HG02852 (cell line): Measurements from ENCODE around the gene MTHFS.
A peak's percentile ranks its signal among the peaks of the same experiment; 100 is the strongest.

ENCODE experiments used
- ATAC-seq: cut with Tn5 transposase; IDR thresholded peaks from one replicate; pipeline ENCODE4 v1.9.1; 2021; ENCODE audit warnings: mild to moderate bottlenecking, moderate library complexity; ENCODE audit not compliant: unreplicated experiment

The MTHFS gene

DNA sequence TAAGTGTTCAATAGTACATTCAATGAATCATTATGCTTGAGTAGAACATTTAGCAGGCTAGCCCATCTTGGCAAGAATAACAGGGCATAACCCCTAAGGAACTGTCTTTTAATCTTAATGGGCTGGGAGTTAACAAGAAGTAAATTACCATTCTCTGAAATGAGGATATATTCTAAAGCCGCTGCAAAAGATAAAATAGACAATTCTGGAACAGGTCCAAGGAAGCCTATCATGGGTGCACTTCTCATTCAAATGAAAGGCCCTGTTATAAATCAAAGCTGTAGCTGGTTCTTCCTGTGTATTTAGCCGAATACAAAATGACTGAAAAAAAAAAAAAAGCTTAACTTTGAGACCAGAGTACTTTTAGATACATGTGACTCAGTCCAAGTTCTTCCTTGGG lies 15.6 kb downstream of the MTHFS start:
- no peak for ATAC-seq

DNA sequence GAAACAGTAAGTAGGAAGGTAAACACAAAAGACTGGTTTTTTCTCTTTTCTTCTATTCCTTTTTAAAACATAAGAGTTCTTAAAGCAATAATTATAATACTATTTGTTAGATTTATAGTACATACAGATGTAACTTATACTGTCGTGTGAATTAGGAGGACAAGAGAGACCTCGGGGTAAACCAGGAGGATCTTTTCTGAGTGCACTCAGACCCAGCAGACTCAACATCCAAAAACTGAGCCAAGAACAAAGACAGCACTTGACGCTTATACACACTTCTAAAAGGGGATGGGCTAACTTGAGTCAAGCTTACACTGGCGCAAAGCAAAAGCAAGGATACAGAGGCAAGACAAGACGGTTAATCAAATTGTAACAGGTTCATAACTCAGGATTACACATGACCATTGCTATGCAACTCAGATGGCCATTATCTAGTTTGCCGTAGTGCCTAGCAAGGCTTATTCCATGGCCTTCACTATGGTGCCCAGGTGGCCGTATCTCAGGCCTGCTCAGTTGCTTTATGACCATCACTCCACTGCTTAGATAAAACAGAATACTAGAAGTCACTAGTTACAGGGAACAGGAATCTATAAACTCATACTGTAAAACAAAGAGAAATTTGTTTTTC lies 18.6 kb downstream of the MTHFS start:
- ATAC-seq: no peak

DNA sequence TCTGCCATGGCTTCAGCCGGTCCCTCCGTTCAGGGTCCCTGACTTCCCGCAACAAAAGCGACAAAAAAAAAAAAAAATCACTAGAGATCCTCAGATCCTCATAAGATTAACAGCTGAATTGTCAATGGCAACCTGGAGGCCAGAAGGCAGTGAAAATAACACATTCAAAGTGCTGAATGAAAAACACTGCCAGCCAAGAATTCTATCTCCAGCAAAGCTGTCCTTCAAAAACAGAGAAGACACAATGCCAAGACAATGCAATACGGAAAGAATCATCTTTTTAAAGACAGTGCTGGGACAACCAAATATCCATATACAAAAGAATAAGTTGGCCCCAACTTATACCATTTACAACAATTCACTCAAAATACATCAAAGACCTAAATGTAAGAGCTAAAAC lies 21.6 kb downstream of the MTHFS start:
- no peak for ATAC-seq

DNA sequence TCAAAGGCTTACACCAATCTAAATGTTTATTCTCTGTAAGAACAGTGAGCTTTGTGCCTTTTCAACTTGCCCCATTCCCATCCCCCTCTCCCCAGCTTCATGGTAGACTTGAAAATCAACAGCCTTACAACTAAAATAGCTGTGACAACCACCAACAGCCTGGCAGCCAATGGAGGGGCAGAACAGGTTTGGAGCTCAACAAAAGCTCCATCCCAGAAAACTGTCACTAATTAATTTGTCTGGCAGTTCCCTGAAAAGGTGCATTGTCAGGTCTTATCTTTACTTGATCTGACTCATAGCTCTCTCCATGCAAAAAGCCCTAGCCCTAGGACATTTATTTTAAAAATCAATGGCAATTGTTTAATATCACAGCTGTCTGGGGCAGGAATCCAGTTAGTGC lies 22.6 kb downstream of the MTHFS start:
- ATAC-seq: no peak

DNA sequence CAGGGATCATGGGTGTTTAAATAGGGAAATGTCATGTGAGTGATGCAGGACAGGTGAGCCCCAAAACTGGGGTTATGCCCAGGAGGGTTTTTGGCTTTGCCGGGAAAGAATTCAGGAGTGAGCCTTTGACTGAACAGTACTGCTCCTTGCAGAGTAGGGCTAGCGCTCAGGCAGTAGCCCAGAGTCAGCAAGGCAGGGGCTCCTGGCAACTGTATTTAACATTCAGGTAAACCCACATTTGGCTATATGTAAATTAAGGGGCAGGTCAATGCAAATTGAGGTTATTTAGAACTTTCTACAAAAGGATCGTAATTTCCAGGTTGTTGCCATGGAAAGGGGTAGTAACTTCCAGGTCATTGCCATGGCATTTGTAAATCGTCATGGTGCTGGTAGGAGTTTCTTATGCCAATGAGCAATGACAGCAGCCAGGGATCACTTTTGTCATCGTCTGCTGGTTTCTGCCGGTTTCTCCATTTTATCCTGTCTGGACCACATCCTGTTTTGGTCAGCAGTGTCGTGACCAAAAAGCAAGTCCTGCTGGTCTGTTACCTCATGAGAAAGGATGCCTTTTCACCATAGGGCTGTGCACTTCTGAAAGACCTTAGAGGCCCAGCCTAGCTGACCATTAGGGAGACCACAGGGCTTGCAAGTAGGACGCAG lies 24.3 kb downstream of the MTHFS start:
- ATAC-seq: no peak

DNA sequence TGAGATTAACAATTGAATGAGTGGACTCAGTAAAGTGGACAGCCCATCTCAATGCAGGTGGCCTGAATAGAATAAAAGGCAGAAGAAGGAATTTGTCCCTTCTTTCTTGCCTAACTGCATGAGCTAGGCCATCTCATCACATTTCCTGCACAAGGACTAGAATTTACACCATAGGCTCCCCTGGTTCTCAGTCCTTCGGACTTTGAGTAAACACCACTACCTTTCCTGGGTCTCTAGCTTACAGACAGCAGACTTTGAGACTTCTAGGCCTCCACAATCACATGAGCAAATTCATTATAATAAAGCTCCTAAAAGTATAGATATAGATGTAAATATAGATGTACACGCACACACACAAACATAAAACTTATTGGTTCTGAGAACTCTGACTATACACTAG lies 28.3 kb downstream of the MTHFS start:
- ATAC-seq: no peak

DNA sequence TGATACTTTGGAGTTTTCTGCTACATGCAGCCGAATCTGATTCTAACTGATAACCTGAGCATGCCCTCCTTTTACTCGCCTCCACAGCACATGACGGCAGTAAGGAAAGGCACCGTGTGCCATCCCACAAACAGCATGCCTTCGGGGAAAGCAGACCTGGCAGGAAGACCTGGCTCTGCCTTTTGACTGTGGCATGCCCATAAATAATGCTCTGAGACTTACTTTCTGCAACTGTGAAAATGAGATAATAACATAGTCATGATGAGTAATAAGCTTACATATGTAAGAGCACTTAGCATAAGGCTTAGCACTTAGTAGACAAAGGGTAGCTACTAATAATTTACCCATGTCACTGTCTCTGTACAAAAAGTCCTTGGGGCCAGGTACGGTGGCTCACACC lies 32.9 kb downstream of the MTHFS start:
- no peak for ATAC-seq

DNA sequence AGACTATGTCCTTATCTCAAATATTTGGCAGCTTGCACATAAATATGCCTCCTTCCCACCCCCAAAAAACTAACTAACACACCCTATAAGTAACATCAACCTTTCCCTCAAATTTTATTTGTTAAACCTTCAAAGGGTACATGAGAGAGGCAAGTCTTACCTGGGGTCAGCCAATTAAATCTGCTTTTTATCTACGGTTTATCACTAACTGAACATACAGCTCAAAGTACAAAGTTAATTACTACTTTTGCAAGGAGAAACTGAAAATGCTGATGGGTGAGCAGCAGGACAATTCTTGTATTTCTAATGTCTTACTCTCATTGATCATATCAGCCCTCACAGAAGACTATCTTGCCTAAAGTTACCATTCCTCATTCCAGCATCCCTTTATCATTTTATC lies 34.6 kb downstream of the MTHFS start:
- no peak for ATAC-seq

DNA sequence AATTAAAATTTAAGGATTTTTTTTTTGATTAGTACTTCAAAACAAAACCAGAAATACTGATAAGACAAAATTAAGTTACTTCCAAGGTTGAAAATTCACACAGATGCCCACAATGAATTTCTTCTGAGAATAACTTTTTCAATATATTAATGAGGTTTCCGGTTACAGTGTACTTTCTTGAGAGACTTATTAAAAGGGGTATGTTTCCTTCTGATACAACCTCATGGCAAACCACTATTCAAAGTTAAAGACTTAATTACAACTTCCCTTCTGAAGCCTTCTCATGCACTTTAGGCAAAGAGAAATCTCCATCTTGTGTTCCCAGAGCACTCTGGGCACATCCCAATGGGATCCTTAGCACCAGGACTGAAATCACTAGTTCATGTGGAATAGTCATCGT lies 36.2 kb downstream of the MTHFS start:
- ATAC-seq: no peak

DNA sequence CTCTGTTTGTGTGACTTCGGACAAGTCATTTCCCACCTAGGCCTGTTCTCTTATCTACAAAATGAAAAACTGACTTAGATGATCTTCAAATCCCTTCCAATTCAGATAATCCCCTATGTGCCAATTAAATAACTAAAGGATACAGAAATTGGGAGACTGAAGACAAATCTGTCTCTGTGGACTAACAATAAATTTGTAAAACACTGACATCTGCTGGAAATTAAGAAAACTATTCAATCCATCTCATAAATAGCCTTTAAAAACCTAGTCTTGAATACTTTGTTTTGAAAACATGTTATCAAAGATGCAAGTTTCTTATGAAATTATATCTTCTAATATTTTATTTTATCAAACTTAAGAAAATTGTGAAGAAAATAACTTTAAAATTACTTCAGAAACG lies 38.3 kb downstream of the MTHFS start:
- no peak for ATAC-seq

DNA sequence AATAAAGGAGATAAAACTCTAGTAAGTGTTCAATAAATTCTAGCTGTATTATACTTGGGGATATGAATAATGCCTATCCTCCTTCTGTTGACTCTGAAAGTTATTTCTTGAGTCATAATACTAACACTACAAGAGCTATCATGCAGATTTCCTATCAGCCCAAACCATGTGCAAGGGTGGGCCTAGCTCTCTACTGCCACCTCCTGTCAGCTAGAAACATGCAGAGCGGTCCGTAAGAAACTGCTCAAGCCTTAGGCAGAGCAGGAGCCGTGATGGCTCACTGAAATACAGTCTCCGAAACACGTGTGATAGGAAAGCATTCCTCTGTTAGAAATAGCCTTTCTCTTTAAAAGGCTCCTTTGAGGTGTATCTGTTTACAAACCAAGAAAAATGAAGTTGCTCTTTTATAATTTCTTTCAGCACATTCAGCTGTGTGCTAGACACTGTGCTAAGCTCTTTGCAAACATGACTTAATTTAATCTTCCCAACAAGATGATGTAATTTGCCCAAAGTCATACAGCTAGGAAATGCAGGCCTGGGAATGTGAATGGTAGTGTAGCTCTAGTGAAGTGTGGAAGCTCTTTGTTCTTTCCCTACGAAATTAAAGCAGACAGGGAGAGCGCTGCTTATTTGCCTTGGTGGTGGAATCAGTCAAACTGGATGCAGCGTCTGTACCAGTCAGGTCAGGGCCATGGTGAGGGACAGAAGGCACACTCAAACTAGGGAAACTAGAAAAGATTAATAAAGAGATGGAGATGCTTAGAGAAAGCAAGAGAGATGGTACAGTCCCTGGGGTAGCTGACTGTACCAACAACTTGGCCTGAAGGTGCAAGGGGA lies 43.1 kb downstream of the MTHFS start:
- peak; percentile 85 for ATAC-seq

DNA sequence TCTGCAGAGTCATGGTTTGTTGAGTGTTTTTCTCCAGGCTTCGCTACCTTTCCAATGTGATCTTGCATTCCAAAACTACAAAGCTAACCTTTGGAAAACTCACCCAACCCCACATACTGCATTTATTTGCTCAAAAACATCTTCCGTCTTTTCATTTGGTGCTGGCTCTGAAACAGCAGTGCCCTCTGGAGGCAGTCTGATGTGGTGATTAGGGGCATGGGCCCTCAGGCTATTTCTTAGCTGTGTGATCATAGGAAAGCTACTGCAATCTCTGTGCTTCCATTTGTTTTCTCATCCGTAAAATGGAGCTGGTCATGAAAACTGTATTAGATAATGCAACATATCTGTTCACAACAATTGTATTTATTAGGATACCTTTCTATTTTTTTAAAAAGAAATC lies 47.0 kb downstream of the MTHFS start:
- no peak for ATAC-seq

DNA sequence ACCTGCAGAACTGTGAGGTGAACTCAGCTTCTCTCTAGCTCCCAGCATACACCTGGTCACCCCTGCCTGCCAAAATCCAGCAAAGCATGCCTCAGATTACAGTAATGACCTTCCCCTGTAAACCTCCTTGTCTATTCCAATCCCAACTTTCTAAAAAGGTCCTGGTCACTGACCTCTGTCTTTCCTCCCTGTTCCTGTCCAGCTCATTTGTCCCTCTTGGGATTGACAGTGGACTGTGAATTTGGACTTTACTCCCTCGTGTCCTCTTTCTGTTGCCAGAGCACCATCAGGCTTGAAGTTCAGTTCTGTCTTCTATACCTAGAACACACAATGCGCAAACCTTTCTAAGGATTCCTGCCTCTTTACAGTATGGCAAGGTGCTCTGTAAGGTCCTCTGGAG lies 50.3 kb downstream of the MTHFS start:
- ATAC-seq: no peak

DNA sequence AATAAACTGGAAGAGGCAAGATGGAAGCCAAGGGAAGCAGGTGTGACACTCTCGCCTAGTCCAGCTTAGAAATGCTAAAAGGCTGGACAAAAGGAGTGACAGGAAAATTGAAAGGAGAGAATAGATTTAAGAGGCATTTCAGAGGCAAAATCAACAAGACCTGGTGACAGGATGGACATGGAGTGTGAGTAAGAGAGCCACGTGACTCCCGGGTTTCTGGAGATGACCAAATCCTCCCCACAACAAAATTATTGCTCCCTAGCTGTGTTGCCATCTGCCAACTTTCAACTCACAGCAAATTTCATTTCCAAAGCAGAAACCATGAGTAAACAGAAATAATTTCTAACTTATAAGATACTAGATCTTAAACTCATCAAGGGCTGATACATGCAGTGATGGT lies 52.6 kb downstream of the MTHFS start:
- no peak for ATAC-seq

DNA sequence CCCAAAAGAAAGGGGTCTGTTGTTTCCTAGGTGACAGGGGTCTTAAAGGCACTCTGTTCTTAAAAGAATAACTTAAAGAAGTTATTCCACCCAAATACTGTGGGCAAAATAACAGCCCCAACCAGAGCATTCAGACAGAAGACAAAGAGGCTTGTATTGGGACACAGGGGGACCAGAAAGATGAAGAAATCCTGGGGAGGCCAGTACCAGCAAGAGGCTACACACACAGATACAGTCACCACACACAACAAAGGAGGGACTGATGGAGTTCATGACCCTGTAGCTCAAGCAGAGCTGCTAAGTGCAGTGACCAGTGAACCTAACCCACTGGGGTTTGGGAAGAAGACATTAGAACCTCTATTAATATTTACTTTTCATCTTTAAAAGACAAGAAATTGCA lies 59.0 kb downstream of the MTHFS start:
- ATAC-seq: no peak

DNA sequence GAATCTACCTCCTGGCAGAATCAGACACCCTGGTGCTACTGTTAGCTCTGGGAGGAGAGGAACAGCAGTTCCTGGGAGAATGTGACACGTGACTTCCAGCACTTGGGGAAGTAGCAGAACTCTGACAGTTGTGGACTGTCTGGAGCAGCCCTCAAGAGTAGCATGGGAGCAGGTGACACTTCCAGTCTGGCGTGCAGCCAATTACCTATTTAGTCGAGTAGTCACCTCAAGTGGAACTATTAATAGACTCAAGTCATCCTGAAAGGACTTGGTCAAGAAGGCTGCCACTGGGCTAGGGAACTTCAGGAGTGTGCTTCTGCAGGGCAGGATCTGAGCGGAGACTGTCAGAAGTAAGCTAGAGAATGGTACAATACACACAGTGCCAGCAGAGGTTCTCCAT lies 62.3 kb downstream of the MTHFS start:
- ATAC-seq: no peak

DNA sequence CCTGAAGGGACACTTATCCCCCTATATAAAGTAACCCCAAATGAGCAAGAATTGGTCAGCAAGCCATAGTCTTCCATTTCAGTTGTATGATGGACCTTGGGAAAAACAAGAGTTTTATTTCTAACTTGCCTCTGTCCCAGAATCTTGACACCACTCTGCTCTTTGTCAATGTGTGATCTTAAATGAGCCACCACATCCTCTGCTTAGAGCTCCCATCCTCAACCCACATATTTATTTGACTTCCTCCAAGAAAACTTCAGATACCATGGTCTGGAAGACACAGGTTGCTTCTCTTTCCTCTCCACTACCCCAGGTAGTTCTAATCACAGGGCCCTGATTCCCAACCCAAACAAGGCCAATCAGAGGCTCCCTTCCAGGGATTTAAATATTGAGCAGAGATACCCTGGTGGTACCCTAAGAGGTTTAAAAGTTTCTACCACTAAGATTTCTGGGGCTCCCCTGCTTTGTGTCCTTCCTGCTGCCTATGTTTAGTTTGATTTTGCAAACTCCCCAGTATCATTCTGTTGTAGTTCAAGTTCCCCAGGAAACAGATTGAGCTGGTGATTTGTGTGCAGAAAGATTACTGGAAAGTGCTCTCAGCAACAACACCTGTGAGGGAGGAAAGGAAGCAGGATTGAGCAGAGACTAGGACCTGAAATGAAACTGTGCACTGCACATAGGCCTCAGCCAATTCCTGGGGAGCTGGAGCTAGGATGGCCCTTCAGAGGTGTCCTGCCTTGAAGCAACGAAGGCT lies 64.3 kb downstream of the MTHFS start:
- no peak for ATAC-seq

DNA sequence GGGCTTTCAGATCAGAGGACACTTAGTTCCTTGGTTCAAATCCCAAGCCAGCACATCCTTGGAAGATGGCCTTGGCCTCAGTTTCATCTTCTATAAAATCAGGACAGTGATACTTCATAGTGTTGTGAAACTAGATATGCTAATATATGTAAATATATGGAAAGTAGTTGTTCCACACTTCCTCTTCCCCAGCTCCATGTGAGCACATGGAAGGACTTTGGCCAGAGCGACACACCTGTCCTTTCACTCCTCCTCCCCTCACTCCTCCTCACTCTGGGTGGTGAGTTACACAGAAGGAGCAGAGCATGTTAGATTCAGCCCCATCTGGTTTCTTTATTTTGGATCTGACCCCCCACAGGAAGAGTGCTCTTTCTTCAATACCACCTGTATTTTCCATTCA lies 65.2 kb downstream of the MTHFS start:
- ATAC-seq: no peak

DNA sequence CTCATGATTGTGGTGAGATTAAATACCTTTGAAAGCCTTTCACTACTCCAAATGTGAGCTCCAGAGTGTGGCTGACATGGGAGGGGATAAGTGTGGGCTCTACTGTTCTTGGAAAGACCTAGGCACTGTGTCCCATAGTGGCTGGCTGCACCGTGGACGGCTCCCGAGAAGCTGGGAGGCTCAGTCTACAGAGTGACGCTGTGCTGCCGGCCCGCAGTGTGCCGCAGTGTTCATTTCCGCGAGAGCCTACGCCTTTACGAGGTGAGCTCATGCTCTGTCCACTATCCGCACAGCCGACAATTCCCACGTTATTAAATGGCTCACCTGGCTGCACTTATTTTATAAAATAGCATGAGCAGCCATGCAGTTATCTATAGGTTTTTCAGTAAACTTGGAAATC lies 66.9 kb downstream of the MTHFS start:
- ATAC-seq: no peak

DNA sequence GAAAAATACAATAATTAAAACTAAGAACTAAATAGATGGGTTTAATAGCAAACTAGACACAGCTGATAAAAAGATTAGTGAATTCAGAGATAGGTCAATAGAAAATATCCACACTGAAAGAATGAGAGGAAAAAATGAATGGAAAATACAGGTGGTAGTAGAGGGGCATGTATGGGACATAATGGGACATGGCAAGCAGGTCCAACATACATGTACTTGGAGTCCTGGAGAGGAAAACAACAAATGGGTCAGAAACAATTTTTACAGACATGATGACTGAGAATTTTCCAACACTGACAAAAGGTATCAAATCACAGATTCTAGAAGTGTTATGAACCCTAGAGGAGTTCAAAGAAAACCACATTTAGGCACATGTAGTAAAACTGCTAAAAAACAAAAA lies 68.4 kb downstream of the MTHFS start:
- ATAC-seq: no peak

DNA sequence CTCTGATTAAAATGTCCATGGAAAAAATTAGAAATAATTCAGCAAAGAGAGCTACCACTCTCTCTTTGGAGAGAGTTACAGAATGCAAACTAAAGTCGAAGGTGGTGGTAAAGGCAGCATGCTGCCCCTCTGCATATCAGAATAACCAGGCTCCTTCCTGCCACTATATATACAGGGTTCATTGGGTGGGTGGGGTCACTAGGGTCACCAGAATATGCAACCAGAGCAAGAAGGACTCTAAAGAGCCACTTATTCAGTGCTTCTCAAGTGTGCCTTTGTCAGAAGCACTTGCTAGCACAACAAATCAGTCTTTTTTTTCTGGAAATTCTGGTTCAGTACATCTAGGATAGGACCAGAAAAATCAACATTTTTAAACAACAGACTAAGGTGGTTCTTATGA lies 70.0 kb downstream of the MTHFS start:
- ATAC-seq: no peak
